Liver (tissue), 9 donors: ENCODE results near the gene SLC24A3. TPM values are rescaled to one million over a fixed set of nuclear protein-coding genes. Genes with fewer than 3 reads are reported as not detected.

ENCODE experiments used
- DNase-seq: peaks from one replicate; pipeline ENCODE4 v3.0.0-alpha.2; 2017; ENCODE audit warnings: low spot score
- H3K27ac ChIP-seq, 2 donors: one replicate each; pipeline ENCODE4 v1.7.0; 2013; ENCODE audit warnings: inconsistent platforms in 2 of 2, low read length in 2 of 2, control low read depth in 1 of 2, low read depth in 1 of 2, mild to moderate bottlenecking in 1 of 2
- H3K27me3 ChIP-seq, 4 donors: one replicate each; pipeline versions ENCODE4 v1.6.1 to v1.7.0; 2013; ENCODE audit warnings: low read length in 3 of 4, inconsistent platforms in 1 of 4, mild to moderate bottlenecking in 1 of 4, moderate library complexity in 1 of 4; ENCODE audit not compliant: control insufficient read depth in 4 of 4, insufficient read depth in 4 of 4
- H3K36me3 ChIP-seq, 4 donors: one replicate each; pipeline versions ENCODE4 v1.6.1 to v1.7.0; 2013; ENCODE audit warnings: low read length in 3 of 4, mild to moderate bottlenecking in 3 of 4, low read depth in 1 of 4, moderate library complexity in 1 of 4; ENCODE audit not compliant: control insufficient read depth in 4 of 4, insufficient read depth in 3 of 4
- H3K4me1 ChIP-seq, 4 donors: one replicate each; pipeline versions ENCODE4 v1.6.1 to v1.7.0; 2013; ENCODE audit warnings: low read length in 3 of 4, mild to moderate bottlenecking in 3 of 4, moderate library complexity in 1 of 4; ENCODE audit not compliant: control insufficient read depth in 4 of 4, insufficient read depth in 4 of 4
- H3K4me3 ChIP-seq, 3 donors: one replicate each; pipeline versions ENCODE4 v1.6.1 to v1.7.0; 2013; ENCODE audit warnings: low read length in 3 of 3, control low read depth in 1 of 3, low read depth in 1 of 3, mild to moderate bottlenecking in 1 of 3
- H3K9ac ChIP-seq, 2 donors: one replicate each; pipeline ENCODE4 v1.7.0; 2013; ENCODE audit warnings: low read length in 2 of 2, mild to moderate bottlenecking in 2 of 2, moderate library complexity in 2 of 2, control low read depth in 1 of 2, low read depth in 1 of 2
- H3K9me3 ChIP-seq, 4 donors: one replicate each; pipeline versions ENCODE4 v1.6.1 to v1.7.0; 2013; ENCODE audit warnings: low read length in 3 of 4; ENCODE audit not compliant: control insufficient read depth in 4 of 4
- EGR1 ChIP-seq, 2 donors: IDR thresholded peaks; 2 replicates each; pipeline ENCODE4 v1.6.1; 2016 to 2018; ENCODE audit warnings: antibody characterized with exemption in 2 of 2, low read depth in 2 of 2
- HNF4A ChIP-seq, 2 donors: conservative IDR thresholded peaks; 2 replicates each; pipeline ENCODE4 v1.6.1; 2016; ENCODE audit warnings: antibody characterized with exemption in 2 of 2, mild to moderate bottlenecking in 2 of 2
- HNF4G ChIP-seq: IDR thresholded peaks from 2 replicates; pipeline ENCODE4 v1.6.1; 2016; ENCODE audit warnings: antibody characterized with exemption
- JUND ChIP-seq, 2 donors: IDR thresholded peaks; 2 replicates each; pipeline ENCODE4 v1.6.1; 2016; ENCODE audit warnings: antibody characterized with exemption in 2 of 2
- RAD21 ChIP-seq, 2 donors: IDR thresholded peaks; 2 replicates each; pipeline ENCODE4 v1.6.1; 2016; ENCODE audit warnings: antibody characterized with exemption in 2 of 2, mild to moderate bottlenecking in 2 of 2
- RXRA ChIP-seq, 2 donors: IDR thresholded peaks; 2 replicates each; pipeline ENCODE4 v1.6.1; 2017 to 2018; ENCODE audit warnings: antibody characterized with exemption in 2 of 2, mild to moderate bottlenecking in 1 of 2
- SP1 ChIP-seq: IDR thresholded peaks from 2 replicates; pipeline ENCODE4 v1.6.1; 2018; ENCODE audit warnings: antibody characterized with exemption, mild to moderate bottlenecking
- TAF1 ChIP-seq: conservative IDR thresholded peaks from 2 replicates; pipeline ENCODE4 v1.6.1; 2016; ENCODE audit warnings: antibody characterized with exemption, mild to moderate bottlenecking
- WGBS: extraction: QIAGEN DNeasy Blood & Tissue Kit; methylation state at CpG from one replicate; pipeline ENCODE4 v1.1.7; 2013; 5-methylcytosine and 5-hydroxymethylcytosine counted together
- polyA plus RNA-seq, 2 donors: library from polyadenylated mRNA; stranded (reverse) in 1 of 2; unstranded in 1 of 2; fragments of 200-250 nt in 1 of 2; fragments of >200 nt in 1 of 2; fragmentation: Nextera tagmentation in 1 of 2; extraction: Ambion mirVana in 1 of 2; gene quantifications; one replicate each; pipeline versions ENCODE4 v1.2.1 to v1.2.3, GENCODE V29; 2013 to 2015
- total RNA-seq, 2 donors: library from RNA; depleted of rRNA; stranded (reverse); fragments of >200 nt; gene quantifications; one replicate each; pipeline ENCODE4 v1.2.3, GENCODE V29; 2014
- TF ChIP-seq, protein P1 (sequence below): fragments of 150-350 bp; IDR thresholded peaks from 2 replicates; pipeline ENCODE4 v1.5.1; 2017; ENCODE audit warnings: improper control_type of control experiment, low read depth, low read length; ENCODE audit not compliant: missing input control
- TF ChIP-seq, protein P2 (sequence below): IDR thresholded peaks from 2 replicates; pipeline ENCODE4 v1.6.1; 2016; ENCODE audit warnings: antibody characterized with exemption
- TF ChIP-seq, protein P3 (sequence below): IDR thresholded peaks from 2 replicates; pipeline ENCODE4 v1.6.1; 2016; ENCODE audit warnings: antibody characterized with exemption
- donor health status: healthy.
- donor health status: healthy.
- donor health status: healthy.
- donor health status: healthy.
- donor health status: healthy.

Gene SLC24A3
- total and polyA plus RNA-seq, 4 donors, result 0.28 to 1.8 (median 0.46) TPM

DNA sequence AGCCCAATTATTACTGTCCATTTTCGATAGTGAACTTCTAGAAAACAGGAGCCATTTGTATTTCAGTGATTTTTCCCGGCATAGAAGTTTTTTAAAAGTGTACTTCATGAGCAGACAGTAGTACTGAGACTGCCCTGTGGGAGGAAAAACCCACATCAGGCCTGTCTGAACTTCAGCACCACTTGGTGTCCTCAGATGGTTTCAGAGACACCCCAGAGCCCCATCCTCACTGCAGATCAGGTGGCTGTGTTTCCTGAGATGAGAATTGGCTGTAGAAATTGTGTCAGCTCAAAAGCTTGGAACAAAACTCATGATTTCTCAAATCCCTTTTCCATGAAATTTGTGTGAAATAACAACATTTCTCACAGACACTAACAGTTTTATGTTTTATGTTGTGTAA, 435.6 kb downstream of the SLC24A3 start:
- Histone ChIP-seq H3K9ac (no peak overlapping the region), H3K9me3 (no peaks in the 10 kb centered on the region), H3K36me3 (no peaks in the 10 kb centered on the region), H3K4me3 (no peak overlapping the region), H3K27ac (no peak overlapping the region), H3K27me3 (peaks cover 0 to 4% (median 0%) of the 10 kb centered on the region in 4 donors), H3K4me1 (peaks cover 0 to 7% (median 0%) of the 10 kb centered on the region in 4 donors)
- no peak for DNase-seq
- no peak for TF ChIP-seq EGR1 (IDR thresholded peaks at IDR 0.05; ENCODE audit: low read depth in 2 of 2)
- TF ChIP-seq, protein P1, sequence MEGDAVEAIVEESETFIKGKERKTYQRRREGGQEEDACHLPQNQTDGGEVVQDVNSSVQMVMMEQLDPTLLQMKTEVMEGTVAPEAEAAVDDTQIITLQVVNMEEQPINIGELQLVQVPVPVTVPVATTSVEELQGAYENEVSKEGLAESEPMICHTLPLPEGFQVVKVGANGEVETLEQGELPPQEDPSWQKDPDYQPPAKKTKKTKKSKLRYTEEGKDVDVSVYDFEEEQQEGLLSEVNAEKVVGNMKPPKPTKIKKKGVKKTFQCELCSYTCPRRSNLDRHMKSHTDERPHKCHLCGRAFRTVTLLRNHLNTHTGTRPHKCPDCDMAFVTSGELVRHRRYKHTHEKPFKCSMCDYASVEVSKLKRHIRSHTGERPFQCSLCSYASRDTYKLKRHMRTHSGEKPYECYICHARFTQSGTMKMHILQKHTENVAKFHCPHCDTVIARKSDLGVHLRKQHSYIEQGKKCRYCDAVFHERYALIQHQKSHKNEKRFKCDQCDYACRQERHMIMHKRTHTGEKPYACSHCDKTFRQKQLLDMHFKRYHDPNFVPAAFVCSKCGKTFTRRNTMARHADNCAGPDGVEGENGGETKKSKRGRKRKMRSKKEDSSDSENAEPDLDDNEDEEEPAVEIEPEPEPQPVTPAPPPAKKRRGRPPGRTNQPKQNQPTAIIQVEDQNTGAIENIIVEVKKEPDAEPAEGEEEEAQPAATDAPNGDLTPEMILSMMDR, result no peak
- WGBS, result 90% methylated on average over 2 of the region's 2 CpGs

DNA sequence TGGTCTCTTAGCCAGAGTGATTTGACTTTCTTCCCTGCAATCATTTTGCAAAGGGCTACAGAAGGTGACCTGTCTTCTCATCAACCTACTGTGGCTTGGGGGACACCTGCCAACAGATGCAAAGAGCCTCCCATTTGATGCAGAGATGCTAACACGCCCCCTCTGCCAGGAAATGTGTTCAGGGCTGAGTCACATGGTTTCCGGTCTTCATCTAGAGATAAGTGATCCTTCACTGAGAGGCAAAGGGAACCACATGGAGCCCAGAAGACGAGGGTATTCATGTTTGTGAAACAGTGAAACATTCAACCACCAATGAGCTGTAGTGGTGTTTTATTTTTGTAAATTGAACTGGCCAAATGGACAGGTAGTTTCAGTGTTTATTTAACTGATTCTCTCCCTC, 436.6 kb downstream of the SLC24A3 start:
- H3K36me3 ChIP-seq, result no peaks in the 10 kb centered on the region
- peaks cover 0 to 2% (median 0%) of the 10 kb centered on the region in 4 donors for H3K27me3 ChIP-seq
- no peak overlapping the region for H3K9ac ChIP-seq
- H3K27ac ChIP-seq, result no peak overlapping the region
- 77% methylated on average over 3 of the region's 3 CpGs for WGBS
- H3K9me3 ChIP-seq, result no peaks in the 10 kb centered on the region
- DNase-seq, result no peak
- TF ChIP-seq EGR1 (IDR thresholded peaks at IDR 0.05; ENCODE audit: low read depth in 2 of 2) (no peak), RAD21 (IDR thresholded peaks at IDR 0.05) (no peak)
- H3K4me1 ChIP-seq, result peaks cover 0 to 7% (median 0%) of the 10 kb centered on the region in 4 donors
- no peak overlapping the region for H3K4me3 ChIP-seq

DNA sequence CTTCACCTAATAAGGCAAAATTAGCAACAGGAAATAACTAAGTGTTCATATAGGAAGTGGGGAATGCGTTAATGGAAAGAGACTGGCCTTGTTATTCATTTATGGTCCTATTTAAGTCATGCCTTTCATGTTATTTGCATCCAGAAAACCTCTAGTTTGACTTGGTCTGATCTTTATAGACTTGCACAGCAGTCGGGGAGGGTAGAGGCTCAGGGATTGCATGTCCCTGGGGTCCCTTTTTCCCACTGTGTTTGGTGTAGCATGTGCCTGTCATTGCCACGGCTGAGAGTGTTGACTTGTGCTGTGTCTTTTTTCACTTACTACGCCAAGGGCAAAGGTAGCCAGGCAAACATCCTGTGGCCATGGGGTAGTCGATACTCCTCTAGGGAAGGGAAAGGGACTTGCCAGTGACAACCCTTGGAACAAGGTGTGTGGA, 440.2 kb downstream of the SLC24A3 start:
- H3K4me1 ChIP-seq, result peaks cover 0 to 7% (median 0%) of the 10 kb centered on the region in 4 donors
- TF ChIP-seq TAF1 (no peak), RAD21 (IDR thresholded peaks at IDR 0.05) (no peak), SP1 (peak; percentile 49), HNF4A (conservative IDR thresholded peaks at IDR 0.05) (peak; percentile 29 to 42), RXRA (IDR thresholded peaks at IDR 0.05) (no peak), HNF4G (no peak), JUND (IDR thresholded peaks at IDR 0.05) (no peak)
- TF ChIP-seq, protein P2, sequence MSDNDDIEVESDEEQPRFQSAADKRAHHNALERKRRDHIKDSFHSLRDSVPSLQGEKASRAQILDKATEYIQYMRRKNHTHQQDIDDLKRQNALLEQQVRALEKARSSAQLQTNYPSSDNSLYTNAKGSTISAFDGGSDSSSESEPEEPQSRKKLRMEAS, result no peak
- TF ChIP-seq, protein P1, result no peak
- TF ChIP-seq, protein P3, sequence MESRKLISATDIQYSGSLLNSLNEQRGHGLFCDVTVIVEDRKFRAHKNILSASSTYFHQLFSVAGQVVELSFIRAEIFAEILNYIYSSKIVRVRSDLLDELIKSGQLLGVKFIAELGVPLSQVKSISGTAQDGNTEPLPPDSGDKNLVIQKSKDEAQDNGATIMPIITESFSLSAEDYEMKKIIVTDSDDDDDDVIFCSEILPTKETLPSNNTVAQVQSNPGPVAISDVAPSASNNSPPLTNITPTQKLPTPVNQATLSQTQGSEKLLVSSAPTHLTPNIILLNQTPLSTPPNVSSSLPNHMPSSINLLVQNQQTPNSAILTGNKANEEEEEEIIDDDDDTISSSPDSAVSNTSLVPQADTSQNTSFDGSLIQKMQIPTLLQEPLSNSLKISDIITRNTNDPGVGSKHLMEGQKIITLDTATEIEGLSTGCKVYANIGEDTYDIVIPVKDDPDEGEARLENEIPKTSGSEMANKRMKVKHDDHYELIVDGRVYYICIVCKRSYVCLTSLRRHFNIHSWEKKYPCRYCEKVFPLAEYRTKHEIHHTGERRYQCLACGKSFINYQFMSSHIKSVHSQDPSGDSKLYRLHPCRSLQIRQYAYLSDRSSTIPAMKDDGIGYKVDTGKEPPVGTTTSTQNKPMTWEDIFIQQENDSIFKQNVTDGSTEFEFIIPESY, result no peak
- no peak overlapping the region for H3K4me3 ChIP-seq
- no peaks in the 10 kb centered on the region for H3K9me3 ChIP-seq
- no peak for DNase-seq
- no peak overlapping the region for H3K27ac ChIP-seq
- H3K36me3 ChIP-seq, result no peaks in the 10 kb centered on the region
- no peak overlapping the region for H3K9ac ChIP-seq
- 49% methylated on average over 5 of the region's 5 CpGs for WGBS
- peaks cover 0 to 2% (median 0%) of the 10 kb centered on the region in 4 donors for H3K27me3 ChIP-seq
